ENCODE results near the gene C15orf61. TPM values are rescaled to one million over a fixed set of nuclear protein-coding genes. Genes with fewer than 3 reads are reported as not detected.

The C15orf61 gene
- polyA plus RNA-seq, 3 donors: 6.3 to 6.6 (median 6.5) TPM

GRCh38 chr15:67579164-67579563 is 58.2 kb downstream of the C15orf61 start:
- DNase-seq (ENCODE audit: low read depth in 3 of 3, low spot score in 2 of 3): no peak

Other genes with a start within 250 kb of the C15orf61 start
- 10 to 100 TPM; 18.9 to 26.7 (median 21.6) TPM for gene MAP2K5, start 21.6 kb downstream of the C15orf61 start, polyA plus RNA-seq (ENCODE audit: insufficient read length in 3 of 3)

Measured in right renal cortex interstitium (tissue), 3 donors.